A549 treated with CORT108297 at 1 μM for 4 hours (cell line): ENCODE measurements around the gene KIR2DL4. TPM values are rescaled to one million over a fixed set of nuclear protein-coding genes. Genes with fewer than 3 reads are reported as not detected.

Experiments
- total RNA-seq: library from RNA; stranded (reverse); fragments of 200-300 nt; extraction: Qiagen RNA extraction; gene quantifications from 5 replicates; pipeline ENCODE4 v1.2.3, GENCODE V29; 2022

Gene KIR2DL4
- not detected in 5 replicates for total RNA-seq

GRCh38 chr19:54803410-54803809, at the start of gene KIR2DL4:
Gene KIR2DL4, plus strand, starts transcription at chr19:54803610. Its CDS starts 42 bp downstream, at chr19:54803652.

GRCh38 chr19:54769646-54770045, 33.8 kb upstream of the KIR2DL4 start, which contains the start of gene KIR2DL1:
Gene KIR2DL1, plus strand, starts transcription at chr19:54769793. Its CDS starts 58 bp downstream, at chr19:54769851.

GRCh38 chr19:54816251-54816650, 12.8 kb downstream of the KIR2DL4 start, which contains the start of gene KIR3DL1:
Gene KIR3DL1, plus strand, starts transcription at chr19:54816468.

GRCh38 chr19:54832496-54832895, 29.1 kb downstream of the KIR2DL4 start, which contains the start of gene KIR2DS4:
Gene KIR2DS4, plus strand, starts transcription at chr19:54832676.

GRCh38 chr19:54850061-54850640, 46.7 kb downstream of the KIR2DL4 start, which contains the start of gene KIR3DL2:
Gene KIR3DL2, plus strand, starts transcription at chr19:54850443. Its CDS starts 33 bp downstream, at chr19:54850476.

Other genes with a start within 250 kb of the KIR2DL4 start
- gene LILRA2, start 229.8 kb upstream of the KIR2DL4 start, total RNA-seq, result not detected in 5 replicates
- gene LILRA1, start 210.0 kb upstream of the KIR2DL4 start, total RNA-seq, result not detected in 5 replicates
- 0.08 TPM in 1 of 5 replicates, not detected in the others for gene LILRB1, start 173.1 kb upstream of the KIR2DL4 start, total RNA-seq
- 0.06 TPM in 1 of 5 replicates, not detected in the others for gene LILRB4, start 140.6 kb upstream of the KIR2DL4 start, total RNA-seq
- not detected in 5 replicates for gene KIR3DL3, start 79.2 kb upstream of the KIR2DL4 start, total RNA-seq
- gene KIR2DL3, start 65.1 kb upstream of the KIR2DL4 start, total RNA-seq, result not detected in 5 replicates
- not detected in 5 replicates for gene KIR2DL1, start 33.8 kb upstream of the KIR2DL4 start, total RNA-seq
- gene KIR3DL1, start 12.9 kb downstream of the KIR2DL4 start, total RNA-seq, result not detected in 5 replicates
- gene KIR2DS4, start 29.1 kb downstream of the KIR2DL4 start, total RNA-seq, result not detected in 5 replicates
- not detected in 5 replicates for gene KIR3DL2, start 46.8 kb downstream of the KIR2DL4 start, total RNA-seq
- gene FCAR, start 70.6 kb downstream of the KIR2DL4 start, total RNA-seq, result not detected in 5 replicates
- gene NCR1, start 102.5 kb downstream of the KIR2DL4 start, total RNA-seq, result not detected in 5 replicates
- gene NLRP7, start 143.9 kb downstream of the KIR2DL4 start, total RNA-seq, result not detected in 5 replicates
- 24.3 to 27.9 TPM (median 26.7 TPM) in 5 replicates for gene NLRP2, start 162.8 kb downstream of the KIR2DL4 start, total RNA-seq
- gene GP6, start 234.7 kb downstream of the KIR2DL4 start, total RNA-seq, result 0.06 to 0.24 TPM (median 0.21 TPM) in 5 replicates